Endodermal cell (in vitro differentiated cells): ENCODE results near the gene ATP8B4. TPM values are rescaled to one million over a fixed set of nuclear protein-coding genes. Genes with fewer than 3 reads are reported as not detected.

Experiments
- DNase-seq: peaks from one replicate; pipeline ENCODE4 v3.0.0-alpha.2; 2017
- H3K27ac ChIP-seq: 2 replicates; pipeline ENCODE4 v1.5.1; 2013; ENCODE audit warnings: mild to moderate bottlenecking, low read depth, low read length, moderate library complexity
- H3K27me3 ChIP-seq: 2 replicates; pipeline ENCODE4 v1.6.1; 2013; ENCODE audit warnings: mild to moderate bottlenecking, low read length, moderate library complexity; ENCODE audit not compliant: insufficient read depth, control insufficient read depth, poor library complexity, severe bottlenecking
- H3K36me3 ChIP-seq: 2 replicates; pipeline ENCODE4 v1.7.0; 2013; ENCODE audit warnings: mild to moderate bottlenecking, low read length, moderate library complexity; ENCODE audit not compliant: control insufficient read depth, insufficient read depth
- H3K4me1 ChIP-seq: one replicate; pipeline ENCODE4 v1.7.0; 2013; ENCODE audit warnings: low read length; ENCODE audit not compliant: control insufficient read depth, insufficient read depth
- H3K4me3 ChIP-seq: 2 replicates; pipeline ENCODE4 v1.5.1; 2013; ENCODE audit warnings: mild to moderate bottlenecking, low read length, moderate library complexity
- H3K9ac ChIP-seq: 2 replicates; pipeline ENCODE4 v1.6.1; 2013; ENCODE audit warnings: mild to moderate bottlenecking, low read length, moderate library complexity; ENCODE audit not compliant: poor library complexity, severe bottlenecking; ENCODE audit errors: extremely low read depth
- H3K9me3 ChIP-seq: 2 replicates; pipeline ENCODE4 v1.6.1; 2013; ENCODE audit warnings: mild to moderate bottlenecking, low read length, moderate library complexity; ENCODE audit not compliant: control insufficient read depth
- H3K27ac Mint-ChIP-seq: 2 replicates; pipeline ENCODE4 v1.8.0; 2020; ENCODE audit warnings: mixed read lengths
- H3K27me3 Mint-ChIP-seq: 2 replicates; pipeline ENCODE4 v1.8.0; 2021; ENCODE audit warnings: mild to moderate bottlenecking, mixed read lengths; ENCODE audit not compliant: insufficient read depth
- H3K36me3 Mint-ChIP-seq: 2 replicates; pipeline ENCODE4 v1.8.0; 2020; ENCODE audit warnings: low read depth, mixed read lengths
- H3K4me1 Mint-ChIP-seq: 2 replicates; pipeline ENCODE4 v1.8.0; 2020; ENCODE audit warnings: mixed read lengths
- H3K4me3 Mint-ChIP-seq: 2 replicates; pipeline ENCODE4 v1.8.0; 2020; ENCODE audit warnings: mild to moderate bottlenecking, moderate library complexity, mixed read lengths
- H3K9me3 Mint-ChIP-seq: 2 replicates; pipeline ENCODE4 v1.8.0; 2020; ENCODE audit warnings: mild to moderate bottlenecking, mixed read lengths
- CTCF ChIP-seq: fragments of 200-600 bp; sonication (generic); conservative IDR thresholded peaks from 2 replicates; pipeline ENCODE4 v1.5.0; 2021; ENCODE audit warnings: antibody characterized with exemption, mild to moderate bottlenecking
- WGBS, 2 experiments: methylation state at CpG; one replicate each; pipeline versions ENCODE4 v1.1.5 to v1.1.7; 2013; ENCODE audit warnings: missing lambda C conversion rate in 2 of 2, mixed read lengths in 1 of 2; ENCODE audit not compliant: insufficient coverage in 1 of 2, insufficient read length in 1 of 2; 5-methylcytosine and 5-hydroxymethylcytosine counted together
- total RNA-seq, 2 donors: library from RNA; stranded (reverse); fragmentation: NEBNext Ultra II Directional in 1 of 2; extraction: Animal tissue kit (Norgen Biotek cat#: 25700) in 1 of 2; gene quantifications; 2 replicates in 1 of 2; 3 replicates in 1 of 2; pipeline ENCODE4 v1.2.1, GENCODE V29; 2021

ATP8B4 gene
- total RNA-seq, 2 donors from 2014 or later = 0.64 to 0.95 TPM

- no peak for DNase-seq
- H3K9ac ChIP-seq = no peak overlapping the region
- no peak for TF ChIP-seq CTCF
- no peak overlapping the region for H3K4me3 ChIP-seq
- no peaks in the 10 kb centered on the region for H3K4me1 ChIP-seq
- no peaks in the 10 kb centered on the region for H3K36me3 Mint-ChIP-seq
- peaks cover 15% of the 10 kb centered on the region for H3K4me1 Mint-ChIP-seq
- no peaks in the 10 kb centered on the region for H3K36me3 ChIP-seq
- 82 to 84% methylated on average over 3 of the region's 3 CpGs for WGBS, 2 experiments
- no peak overlapping the region for H3K4me3 Mint-ChIP-seq
- H3K27ac ChIP-seq = no peak overlapping the region
- peaks cover 4% of the 10 kb centered on the region for H3K9me3 Mint-ChIP-seq
- no peaks in the 10 kb centered on the region for H3K27me3 Mint-ChIP-seq
- no peak overlapping the region for H3K27ac Mint-ChIP-seq
- no peaks in the 10 kb centered on the region for H3K9me3 ChIP-seq
- H3K27me3 ChIP-seq = no peaks in the 10 kb centered on the region
Observed at GRCh38 chr15:50053055-50053856, 65.8 kb downstream of the ATP8B4 start.

GRCh38 chr15:50051811-50052419 lies 67.1 kb downstream of the ATP8B4 start:
- no peaks in the 10 kb centered on the region for H3K9me3 ChIP-seq
- no peaks in the 10 kb centered on the region for H3K36me3 ChIP-seq
- H3K4me3 ChIP-seq = no peak overlapping the region
- H3K27me3 Mint-ChIP-seq = peaks cover 1% of the 10 kb centered on the region
- H3K27me3 ChIP-seq = no peaks in the 10 kb centered on the region
- DNase-seq = peak; percentile 76
- WGBS, 2 experiments = 25 to 63% methylated on average over 1 to 3 of the region's 3 CpGs
- no peak overlapping the region for H3K27ac ChIP-seq
- no peak overlapping the region for H3K27ac Mint-ChIP-seq
- no peaks in the 10 kb centered on the region for H3K36me3 Mint-ChIP-seq
- H3K4me3 Mint-ChIP-seq = no peak overlapping the region
- H3K9me3 Mint-ChIP-seq = peaks cover 4% of the 10 kb centered on the region
- TF ChIP-seq CTCF = peak; percentile 88
- H3K4me1 Mint-ChIP-seq = peaks cover 3% of the 10 kb centered on the region
- H3K4me1 ChIP-seq = no peaks in the 10 kb centered on the region
- no peak overlapping the region for H3K9ac ChIP-seq

GRCh38 chr15:50050986-50051743 lies 67.9 kb downstream of the ATP8B4 start:
- no peak overlapping the region for H3K4me3 Mint-ChIP-seq
- no peaks in the 10 kb centered on the region for H3K27me3 ChIP-seq
- H3K27me3 Mint-ChIP-seq = peaks cover 1% of the 10 kb centered on the region
- H3K4me1 ChIP-seq = no peaks in the 10 kb centered on the region
- no peak overlapping the region for H3K9ac ChIP-seq
- no peaks in the 10 kb centered on the region for H3K36me3 Mint-ChIP-seq
- no peak overlapping the region for H3K4me3 ChIP-seq
- H3K9me3 ChIP-seq = no peaks in the 10 kb centered on the region
- WGBS, 2 experiments = 79 to 80% methylated on average over 3 to 5 of the region's 5 CpGs
- no peak for DNase-seq
- H3K4me1 Mint-ChIP-seq = peaks cover 3% of the 10 kb centered on the region
- H3K27ac ChIP-seq = no peak overlapping the region
- no peaks in the 10 kb centered on the region for H3K36me3 ChIP-seq
- H3K9me3 Mint-ChIP-seq = peaks cover 4% of the 10 kb centered on the region
- no peak for TF ChIP-seq CTCF
- H3K27ac Mint-ChIP-seq = no peak overlapping the region
